ENCODE data around the gene ATP10A. TPM values are rescaled to one million over a fixed set of nuclear protein-coding genes. Genes with fewer than 3 reads are reported as not detected.

ATP10A gene
- total RNA-seq, 1 donor from 2014 or later = 7.6 TPM

- TF ChIP-seq, protein P1, sequence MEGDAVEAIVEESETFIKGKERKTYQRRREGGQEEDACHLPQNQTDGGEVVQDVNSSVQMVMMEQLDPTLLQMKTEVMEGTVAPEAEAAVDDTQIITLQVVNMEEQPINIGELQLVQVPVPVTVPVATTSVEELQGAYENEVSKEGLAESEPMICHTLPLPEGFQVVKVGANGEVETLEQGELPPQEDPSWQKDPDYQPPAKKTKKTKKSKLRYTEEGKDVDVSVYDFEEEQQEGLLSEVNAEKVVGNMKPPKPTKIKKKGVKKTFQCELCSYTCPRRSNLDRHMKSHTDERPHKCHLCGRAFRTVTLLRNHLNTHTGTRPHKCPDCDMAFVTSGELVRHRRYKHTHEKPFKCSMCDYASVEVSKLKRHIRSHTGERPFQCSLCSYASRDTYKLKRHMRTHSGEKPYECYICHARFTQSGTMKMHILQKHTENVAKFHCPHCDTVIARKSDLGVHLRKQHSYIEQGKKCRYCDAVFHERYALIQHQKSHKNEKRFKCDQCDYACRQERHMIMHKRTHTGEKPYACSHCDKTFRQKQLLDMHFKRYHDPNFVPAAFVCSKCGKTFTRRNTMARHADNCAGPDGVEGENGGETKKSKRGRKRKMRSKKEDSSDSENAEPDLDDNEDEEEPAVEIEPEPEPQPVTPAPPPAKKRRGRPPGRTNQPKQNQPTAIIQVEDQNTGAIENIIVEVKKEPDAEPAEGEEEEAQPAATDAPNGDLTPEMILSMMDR (IDR thresholded peaks at IDR 0.05; ENCODE audit: insufficient read depth, low read length, poor library complexity, severe bottlenecking) = no peak
- Histone ChIP-seq H3K27me3 (ENCODE audit: control insufficient read depth, insufficient read depth, low read length) (no peaks in the 10 kb centered on the region), H3K4me3 (ENCODE audit: low read depth, low read length) (no peak overlapping the region), H3K36me3 (ENCODE audit: control insufficient read depth, insufficient read depth, low read length) (peaks cover 3% of the 10 kb centered on the region)
- no peak for DNase-seq (ENCODE audit: low read depth)
Observed at GRCh38 chr15:25675396-25675795, 187.7 kb downstream of the ATP10A start.

DNA sequence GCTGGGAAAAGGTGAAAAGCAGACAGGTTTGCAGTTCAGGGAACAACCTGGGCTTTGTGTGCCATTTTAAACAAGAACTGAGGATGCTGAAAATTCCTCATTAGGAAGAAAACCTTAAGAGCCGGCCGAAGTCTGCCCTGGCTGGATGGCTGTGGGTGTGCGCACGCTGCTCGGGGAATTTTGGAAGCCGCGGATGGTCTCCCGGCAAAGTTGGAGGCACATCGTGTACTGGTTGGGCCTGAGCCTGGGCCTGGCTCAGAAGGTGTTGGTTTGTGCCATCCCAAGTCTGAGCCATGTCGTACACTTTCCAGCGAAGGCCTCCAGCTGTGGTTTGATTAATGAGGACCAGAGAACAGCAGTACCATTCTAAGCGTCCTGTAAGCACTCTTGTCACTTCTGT is 188.2 kb downstream of the ATP10A start:
- H3K27me3 ChIP-seq (ENCODE audit: control insufficient read depth, insufficient read depth, low read length) = no peaks in the 10 kb centered on the region
- TF ChIP-seq, protein P1 (IDR thresholded peaks at IDR 0.05; ENCODE audit: insufficient read depth, low read length, poor library complexity, severe bottlenecking) = no peak
- H3K36me3 ChIP-seq (ENCODE audit: control insufficient read depth, insufficient read depth, low read length) = peaks cover 3% of the 10 kb centered on the region
- no peak overlapping the region for H3K4me3 ChIP-seq (ENCODE audit: low read depth, low read length)
- no peak for DNase-seq (ENCODE audit: low read depth)

DNA sequence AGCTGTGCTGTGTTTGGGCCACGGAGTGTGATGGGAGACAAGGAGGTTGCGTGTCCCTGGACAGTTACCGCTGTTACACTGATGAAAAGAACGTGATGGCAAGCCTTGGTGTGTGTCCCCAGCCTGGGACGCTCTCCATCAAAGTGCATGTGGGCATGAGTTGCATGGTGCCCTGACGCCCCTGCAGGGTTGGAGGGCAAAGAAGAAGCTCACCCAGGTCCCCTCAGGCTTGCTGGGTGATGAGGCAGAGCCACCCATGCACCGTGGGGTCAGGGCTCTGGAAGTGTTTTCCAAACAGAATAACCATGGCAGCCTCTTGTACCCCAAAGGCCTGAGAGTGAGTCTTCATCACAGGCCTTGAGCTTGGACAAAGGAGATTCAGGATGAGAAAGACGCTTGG is 189.2 kb downstream of the ATP10A start:
- H3K27me3 ChIP-seq (ENCODE audit: control insufficient read depth, insufficient read depth, low read length) = no peaks in the 10 kb centered on the region
- TF ChIP-seq, protein P1 (IDR thresholded peaks at IDR 0.05; ENCODE audit: insufficient read depth, low read length, poor library complexity, severe bottlenecking) = no peak
- peaks cover 2% of the 10 kb centered on the region for H3K36me3 ChIP-seq (ENCODE audit: control insufficient read depth, insufficient read depth, low read length)
- no peak for DNase-seq (ENCODE audit: low read depth)
- H3K4me3 ChIP-seq (ENCODE audit: low read depth, low read length) = no peak overlapping the region

DNA sequence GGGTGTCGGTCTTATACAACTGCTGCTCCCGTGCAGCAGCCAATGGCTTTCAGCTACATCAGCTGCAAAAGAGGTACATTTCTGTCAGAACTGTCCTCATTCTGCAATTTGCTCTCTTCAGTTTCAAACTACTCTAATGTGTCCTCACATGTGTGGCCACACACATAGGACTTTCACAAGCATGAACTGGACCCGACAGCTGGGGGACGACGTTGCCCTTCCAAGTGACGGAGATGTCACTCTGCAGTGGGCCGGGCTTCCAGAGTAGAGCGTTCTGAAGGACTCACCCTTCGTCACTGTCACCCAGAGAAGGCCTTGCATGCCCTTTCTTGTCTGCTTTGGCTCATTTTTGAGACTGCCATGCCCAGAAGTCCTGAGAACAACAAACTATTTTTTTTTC is 189.8 kb downstream of the ATP10A start:
- TF ChIP-seq, protein P1 (IDR thresholded peaks at IDR 0.05; ENCODE audit: insufficient read depth, low read length, poor library complexity, severe bottlenecking) = no peak
- peaks cover 2% of the 10 kb centered on the region for H3K36me3 ChIP-seq (ENCODE audit: control insufficient read depth, insufficient read depth, low read length)
- DNase-seq (ENCODE audit: low read depth) = no peak
- no peak overlapping the region for H3K4me3 ChIP-seq (ENCODE audit: low read depth, low read length)
- H3K27me3 ChIP-seq (ENCODE audit: control insufficient read depth, insufficient read depth, low read length) = no peaks in the 10 kb centered on the region

DNA sequence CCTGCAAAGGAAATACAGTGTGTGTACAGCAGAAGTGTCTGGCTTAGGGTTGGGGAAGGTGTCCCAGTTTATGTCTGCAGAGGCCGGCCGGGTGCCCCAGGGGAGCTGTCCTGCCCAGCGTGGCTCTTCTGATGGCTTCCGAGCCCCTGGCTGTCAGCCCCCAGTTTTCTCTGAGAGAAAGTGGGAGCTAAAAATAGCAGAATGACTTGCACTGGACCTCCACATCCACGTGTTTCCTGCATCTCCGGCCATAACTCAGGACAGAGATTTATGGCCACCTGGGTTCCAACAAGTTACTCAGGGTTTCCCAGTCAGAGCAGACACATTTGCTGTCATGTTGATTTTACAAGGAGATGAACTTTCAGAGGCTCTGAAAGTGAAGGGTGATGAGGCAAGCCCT is 192.0 kb downstream of the ATP10A start:
- Histone ChIP-seq H3K36me3 (ENCODE audit: control insufficient read depth, insufficient read depth, low read length) (no peaks in the 10 kb centered on the region), H3K4me3 (ENCODE audit: low read depth, low read length) (no peak overlapping the region), H3K27me3 (ENCODE audit: control insufficient read depth, insufficient read depth, low read length) (peaks cover 2% of the 10 kb centered on the region)
- TF ChIP-seq, protein P1 (IDR thresholded peaks at IDR 0.05; ENCODE audit: insufficient read depth, low read length, poor library complexity, severe bottlenecking) = no peak
- no peak for DNase-seq (ENCODE audit: low read depth)

DNA sequence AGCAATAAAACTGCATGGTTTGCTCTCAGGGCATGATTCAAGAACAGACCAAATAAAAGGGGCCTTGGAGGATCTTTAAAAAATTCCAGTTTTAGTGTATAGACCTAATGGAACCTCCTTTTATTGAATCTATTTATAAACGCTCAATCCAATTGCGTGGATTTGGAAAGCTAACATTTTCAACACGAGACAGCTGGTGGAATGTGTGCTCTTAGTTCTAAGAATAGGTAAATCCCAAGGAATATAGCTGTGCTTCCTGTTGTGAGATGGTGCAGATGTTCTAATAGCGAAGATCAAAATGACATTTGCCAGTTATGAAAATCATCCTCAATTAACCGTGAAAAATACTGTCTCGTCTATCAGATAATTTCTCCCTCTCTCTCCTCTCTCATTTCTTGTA is 192.5 kb downstream of the ATP10A start:
- no peak overlapping the region for H3K4me3 ChIP-seq (ENCODE audit: low read depth, low read length)
- no peaks in the 10 kb centered on the region for H3K36me3 ChIP-seq (ENCODE audit: control insufficient read depth, insufficient read depth, low read length)
- DNase-seq (ENCODE audit: low read depth) = no peak
- TF ChIP-seq, protein P1 (IDR thresholded peaks at IDR 0.05; ENCODE audit: insufficient read depth, low read length, poor library complexity, severe bottlenecking) = no peak
- H3K27me3 ChIP-seq (ENCODE audit: control insufficient read depth, insufficient read depth, low read length) = peaks cover 2% of the 10 kb centered on the region

Measured in kidney epithelial cell (primary cell).